ENCODE data around the gene TBC1D8.

The TBC1D8 gene

GRCh38 chr2:101167532-101167931 is 16.4 kb upstream of the TBC1D8 start:
- peak; percentile 41 for DNase-seq
- in situ Hi-C loops (cut with MboI; ENCODE audit: low pct_unique_long_range_greater_than_20kb, low sequenced_read_pairs): loop anchor here (25.0 kb wide), 1 partner anchor 555 kb away; no protein-coding TSS in a partner anchor

- in situ Hi-C loops (cut with MboI; ENCODE audit: low pct_unique_long_range_greater_than_20kb, low sequenced_read_pairs): loop anchor here (25.0 kb wide), 1 partner anchor 552 kb away; no protein-coding TSS in a partner anchor
- no peak for DNase-seq
Measured at GRCh38 chr2:101164021-101164420, 12.8 kb upstream of the TBC1D8 start.

- DNase-seq: no peak
- in situ Hi-C loops (cut with MboI; ENCODE audit: low pct_unique_long_range_greater_than_20kb, low sequenced_read_pairs): loop anchor here (25.0 kb wide), 1 partner anchor 550 kb away; no protein-coding TSS in a partner anchor
Measured at GRCh38 chr2:101162561-101163330, 11.6 kb upstream of the TBC1D8 start.

- in situ Hi-C loops (cut with MboI; ENCODE audit: low pct_unique_long_range_greater_than_20kb, low sequenced_read_pairs): loop anchor here (25.0 kb wide), 1 partner anchor 549 kb away; no protein-coding TSS in a partner anchor
- DNase-seq: no peak
Measured at GRCh38 chr2:101161658-101162057, 10.5 kb upstream of the TBC1D8 start.

- no peak for DNase-seq
- in situ Hi-C loops (cut with MboI; ENCODE audit: low pct_unique_long_range_greater_than_20kb, low sequenced_read_pairs): loop anchor here (25.0 kb wide), 1 partner anchor 548 kb away; no protein-coding TSS in a partner anchor
Measured at GRCh38 chr2:101160454-101160853, 9.3 kb upstream of the TBC1D8 start.

GRCh38 chr2:101159526-101159925 is 8.3 kb upstream of the TBC1D8 start:
- DNase-seq: no peak
- in situ Hi-C loops (cut with MboI; ENCODE audit: low pct_unique_long_range_greater_than_20kb, low sequenced_read_pairs): loop anchor here (10.0 to 25.0 kb wide), 2 partner anchors 135 to 547 kb away; no protein-coding TSS in a partner anchor

GRCh38 chr2:101157272-101157671 is 6.1 kb upstream of the TBC1D8 start:
- no peak for DNase-seq
- in situ Hi-C loops (cut with MboI; ENCODE audit: low pct_unique_long_range_greater_than_20kb, low sequenced_read_pairs): loop anchor here (10.0 to 25.0 kb wide), 2 partner anchors 132 to 545 kb away; no protein-coding TSS in a partner anchor

- DNase-seq: no peak
- in situ Hi-C loops (cut with MboI; ENCODE audit: low pct_unique_long_range_greater_than_20kb, low sequenced_read_pairs): loop anchor here (10.0 to 25.0 kb wide), 2 partner anchors 129 to 541 kb away; no protein-coding TSS in a partner anchor
Measured at GRCh38 chr2:101153787-101154186, 2.6 kb upstream of the TBC1D8 start.

GRCh38 chr2:101153077-101153707 is 2.0 kb upstream of the TBC1D8 start:
- in situ Hi-C loops (cut with MboI; ENCODE audit: low pct_unique_long_range_greater_than_20kb, low sequenced_read_pairs): loop anchor here (10.0 to 25.0 kb wide), 2 partner anchors 128 to 541 kb away; no protein-coding TSS in a partner anchor
- no peak for DNase-seq

- in situ Hi-C loops (cut with MboI; ENCODE audit: low pct_unique_long_range_greater_than_20kb, low sequenced_read_pairs): loop anchor here (10.0 to 25.0 kb wide), 2 partner anchors 128 to 540 kb away; no protein-coding TSS in a partner anchor
- peak; percentile 77 for DNase-seq
Measured at GRCh38 chr2:101152272-101153076, 1.3 kb upstream of the TBC1D8 start.

GRCh38 chr2:101151859-101152271 is 683 bp upstream of the TBC1D8 start:
- in situ Hi-C loops (cut with MboI; ENCODE audit: low pct_unique_long_range_greater_than_20kb, low sequenced_read_pairs): loop anchor here (10.0 to 25.0 kb wide), 2 partner anchors 127 to 540 kb away; no protein-coding TSS in a partner anchor

GRCh38 chr2:101150306-101151145 is 656 bp downstream of the TBC1D8 start:
- peak; percentile 44 for DNase-seq
- in situ Hi-C loops (cut with MboI; ENCODE audit: low pct_unique_long_range_greater_than_20kb, low sequenced_read_pairs): loop anchor here (10.0 to 25.0 kb wide), 2 partner anchors 126 to 538 kb away; no protein-coding TSS in a partner anchor

More at GRCh38 chr2:101151859-101152271, 683 bp upstream of the TBC1D8 start:
- DNase-seq: no peak

GRCh38 chr2:101149241-101150192 is 1.7 kb downstream of the TBC1D8 start:
- in situ Hi-C loops (cut with MboI; ENCODE audit: low pct_unique_long_range_greater_than_20kb, low sequenced_read_pairs): loop anchor here (10.0 to 25.0 kb wide), 2 partner anchors 125 to 537 kb away; no protein-coding TSS in a partner anchor
- DNase-seq: peak; percentile 83

- no peak for DNase-seq
- in situ Hi-C loops (cut with MboI; ENCODE audit: low pct_unique_long_range_greater_than_20kb, low sequenced_read_pairs): no loop called here
Measured at GRCh38 chr2:101148777-101149176, 2.4 kb downstream of the TBC1D8 start.

- in situ Hi-C loops (cut with MboI; ENCODE audit: low pct_unique_long_range_greater_than_20kb, low sequenced_read_pairs): no loop called here
Measured at GRCh38 chr2:101147971-101148370, 3.2 kb downstream of the TBC1D8 start.

GRCh38 chr2:101147062-101147461 is 4.1 kb downstream of the TBC1D8 start:
- in situ Hi-C loops (cut with MboI; ENCODE audit: low pct_unique_long_range_greater_than_20kb, low sequenced_read_pairs): no loop called here

More at GRCh38 chr2:101147971-101148370, 3.2 kb downstream of the TBC1D8 start:
- DNase-seq: no peak

GRCh38 chr2:101146535-101146934 is 4.6 kb downstream of the TBC1D8 start:
- DNase-seq: no peak
- in situ Hi-C loops (cut with MboI; ENCODE audit: low pct_unique_long_range_greater_than_20kb, low sequenced_read_pairs): no loop called here

More at GRCh38 chr2:101147062-101147461, 4.1 kb downstream of the TBC1D8 start:
- no peak for DNase-seq

All from KBM-7 (cell line).